ENCODE data around the gene MCF2L2.

The MCF2L2 gene

DNA sequence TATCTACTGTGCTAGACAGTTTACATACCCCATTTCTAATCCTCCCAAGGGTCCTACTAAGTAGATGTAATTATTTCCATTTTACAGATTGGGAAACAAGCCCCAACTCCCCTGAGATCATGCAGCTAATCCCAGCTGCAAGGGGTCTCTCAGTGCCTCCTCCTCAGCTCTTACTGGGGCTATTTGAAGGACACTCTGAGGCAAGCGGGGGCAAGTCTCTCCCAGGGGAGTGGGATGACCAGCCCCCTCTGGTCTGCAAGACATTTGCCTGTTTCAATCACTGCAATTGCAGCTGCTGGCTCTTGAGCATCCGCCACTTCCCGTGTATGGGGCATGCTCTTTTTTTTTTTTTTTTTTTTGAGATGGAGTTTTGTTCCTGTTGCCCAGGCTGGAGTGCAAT, 277.3 kb downstream of the MCF2L2 start:
- ATAC-seq: no peak
- peaks cover 8% of the 10 kb centered on the region for H3K36me3 Mint-ChIP-seq (ENCODE audit: low read depth)
- DNase-seq: no peak
- H3K27me3 Mint-ChIP-seq: peaks cover 2% of the 10 kb centered on the region
- H3K4me1 Mint-ChIP-seq: peaks cover 6% of the 10 kb centered on the region
- no peak overlapping the region for H3K27ac Mint-ChIP-seq
- H3K9me3 Mint-ChIP-seq: no peaks in the 10 kb centered on the region
- H3K4me3 Mint-ChIP-seq: no peak overlapping the region

DNA sequence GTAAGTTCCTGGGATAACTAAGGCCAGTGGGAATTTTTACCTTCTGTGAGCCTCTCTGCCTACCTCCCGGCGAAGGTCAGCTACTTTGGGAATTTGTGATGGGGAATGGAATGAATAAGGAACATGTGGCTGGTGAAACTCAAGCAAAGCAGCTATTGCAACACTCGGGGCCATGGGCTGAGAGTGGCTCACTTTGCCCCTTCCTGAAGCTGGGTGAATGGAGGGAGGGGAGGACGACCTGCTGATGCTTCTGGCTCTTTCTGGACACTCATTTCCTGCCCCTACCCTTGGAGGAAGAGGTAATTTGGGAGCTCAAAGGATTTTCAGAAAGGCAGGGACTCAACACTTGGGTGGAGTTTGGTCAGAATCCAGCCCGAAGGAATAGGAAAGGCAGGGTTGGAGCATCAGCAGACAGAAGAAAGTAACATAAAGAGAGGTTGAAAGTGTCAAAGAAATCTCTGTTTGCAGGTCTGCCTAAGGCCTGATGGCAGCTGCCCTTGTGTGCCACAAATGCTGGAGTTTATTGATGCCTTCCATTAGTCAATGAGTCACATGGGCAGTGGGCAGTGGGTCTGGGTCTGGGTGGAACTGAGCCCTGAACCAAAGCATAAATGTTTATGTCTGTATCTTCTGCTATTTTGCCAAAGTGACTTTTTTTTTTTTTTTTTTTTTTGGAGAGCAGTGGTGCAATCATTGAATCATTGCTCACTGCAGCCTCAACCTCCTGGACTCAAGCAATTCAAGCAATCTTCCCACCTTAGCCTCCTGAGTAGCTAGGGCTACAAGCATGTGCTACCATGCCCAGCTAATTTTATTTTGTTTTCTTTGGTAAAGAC, 278.3 kb downstream of the MCF2L2 start:
- ATAC-seq: no peak
- peaks cover 5% of the 10 kb centered on the region for H3K36me3 Mint-ChIP-seq (ENCODE audit: low read depth)
- H3K4me1 Mint-ChIP-seq: peaks cover 6% of the 10 kb centered on the region
- no peak overlapping the region for H3K27ac Mint-ChIP-seq
- no peak for DNase-seq
- no peaks in the 10 kb centered on the region for H3K9me3 Mint-ChIP-seq
- no peak overlapping the region for H3K4me3 Mint-ChIP-seq
- H3K27me3 Mint-ChIP-seq: peaks cover 2% of the 10 kb centered on the region

DNA sequence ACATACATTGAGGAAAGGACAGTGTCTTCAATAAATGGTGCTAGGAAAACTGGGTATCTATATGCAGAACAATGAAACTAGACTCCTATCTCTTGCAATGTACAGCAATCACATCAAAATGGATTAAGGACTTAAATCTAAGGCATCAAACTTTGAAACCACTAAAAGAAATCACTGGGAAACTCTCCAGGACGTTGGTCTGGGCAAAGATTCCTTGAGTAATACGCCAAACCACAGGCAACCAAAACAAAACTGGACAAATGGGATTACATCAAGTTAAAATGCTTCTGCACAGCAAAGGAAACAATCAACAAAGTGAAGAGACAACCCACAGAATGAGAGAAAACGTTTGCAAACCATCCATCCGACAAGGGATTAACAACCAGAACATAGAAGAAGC, 280.4 kb downstream of the MCF2L2 start:
- Mint-ChIP-seq H3K4me1 (peaks cover 14% of the 10 kb centered on the region), H3K27me3 (no peaks in the 10 kb centered on the region), H3K4me3 (no peak overlapping the region), H3K9me3 (no peaks in the 10 kb centered on the region), H3K27ac (no peak overlapping the region), H3K36me3 (ENCODE audit: low read depth) (no peaks in the 10 kb centered on the region)
- ATAC-seq: no peak
- DNase-seq: no peak

DNA sequence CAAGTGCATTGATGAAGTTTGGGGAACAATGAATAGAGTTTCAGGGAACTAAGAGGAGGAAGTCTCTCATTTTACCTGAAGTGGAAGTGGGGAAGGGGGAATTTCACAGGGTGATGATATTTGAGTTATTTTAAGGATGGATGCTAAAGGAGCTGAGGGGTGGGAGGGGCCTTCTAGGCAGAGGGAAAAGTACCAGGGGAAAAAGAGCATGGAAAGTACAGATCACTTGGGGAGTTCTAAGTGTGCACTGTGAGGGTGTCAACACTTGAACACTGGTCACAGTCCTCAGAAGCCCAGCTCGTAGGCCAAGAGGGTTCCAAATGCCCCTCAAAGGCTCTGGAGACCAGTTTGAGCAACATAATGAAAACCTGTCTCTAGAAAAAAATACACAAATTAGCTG, 284.1 kb downstream of the MCF2L2 start:
- ATAC-seq (no peak), DNase-seq (no peak)
- no peaks in the 10 kb centered on the region for H3K27me3 Mint-ChIP-seq
- H3K4me1 Mint-ChIP-seq: peaks cover 9% of the 10 kb centered on the region
- peaks cover 3% of the 10 kb centered on the region for H3K36me3 Mint-ChIP-seq (ENCODE audit: low read depth)
- no peak overlapping the region for H3K27ac Mint-ChIP-seq
- no peaks in the 10 kb centered on the region for H3K9me3 Mint-ChIP-seq
- H3K4me3 Mint-ChIP-seq: no peak overlapping the region

DNA sequence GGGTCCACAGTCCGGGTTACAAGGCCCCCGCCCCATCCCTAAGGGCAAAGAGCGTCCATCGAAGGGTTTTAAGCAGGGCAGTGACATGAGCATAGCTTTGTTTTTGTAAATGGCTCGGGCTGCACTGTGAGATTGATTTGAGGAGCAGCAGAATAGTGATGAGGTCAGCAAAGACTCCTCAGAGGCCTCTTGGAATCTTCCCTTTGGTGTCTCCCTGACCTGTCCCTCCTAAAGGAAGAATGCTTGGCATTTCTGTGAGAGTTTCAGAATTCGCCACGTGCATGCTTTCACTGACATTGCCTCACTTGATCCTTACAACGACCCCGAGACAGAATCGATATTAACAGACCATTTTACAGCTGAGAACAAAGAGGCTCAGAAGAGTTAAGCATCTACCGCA, 286.2 kb downstream of the MCF2L2 start:
- no peaks in the 10 kb centered on the region for H3K9me3 Mint-ChIP-seq
- H3K27ac Mint-ChIP-seq: no peak overlapping the region
- H3K4me3 Mint-ChIP-seq: no peak overlapping the region
- ATAC-seq: no peak
- H3K4me1 Mint-ChIP-seq: peaks cover 9% of the 10 kb centered on the region
- DNase-seq: no peak
- H3K27me3 Mint-ChIP-seq: no peaks in the 10 kb centered on the region
- H3K36me3 Mint-ChIP-seq (ENCODE audit: low read depth): peaks cover 5% of the 10 kb centered on the region

DNA sequence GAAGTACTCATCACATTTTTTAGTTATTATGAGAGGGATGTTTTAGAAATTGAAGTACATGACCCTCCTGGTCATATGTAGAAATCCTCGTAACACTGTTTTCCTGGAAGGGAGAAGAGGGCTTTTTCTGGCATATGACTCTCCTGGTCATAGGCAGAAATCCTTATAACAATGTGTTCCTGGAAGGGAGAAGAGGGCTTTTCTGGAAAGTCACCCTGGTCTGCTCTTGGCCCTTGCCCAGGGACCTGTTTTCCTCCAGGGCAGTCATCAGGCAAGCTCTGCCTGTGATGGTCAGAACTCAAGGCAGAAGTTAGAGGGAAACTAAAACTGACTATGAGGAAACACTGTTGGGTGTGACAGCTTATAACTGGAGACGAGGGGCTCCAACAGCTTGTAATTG, 293.6 kb downstream of the MCF2L2 start:
- ATAC-seq (no peak), DNase-seq (no peak)
- no peak overlapping the region for H3K27ac Mint-ChIP-seq
- H3K36me3 Mint-ChIP-seq (ENCODE audit: low read depth): peaks cover 17% of the 10 kb centered on the region
- no peak overlapping the region for H3K4me3 Mint-ChIP-seq
- no peaks in the 10 kb centered on the region for H3K9me3 Mint-ChIP-seq
- H3K4me1 Mint-ChIP-seq: no peaks in the 10 kb centered on the region
- H3K27me3 Mint-ChIP-seq: no peaks in the 10 kb centered on the region

DNA sequence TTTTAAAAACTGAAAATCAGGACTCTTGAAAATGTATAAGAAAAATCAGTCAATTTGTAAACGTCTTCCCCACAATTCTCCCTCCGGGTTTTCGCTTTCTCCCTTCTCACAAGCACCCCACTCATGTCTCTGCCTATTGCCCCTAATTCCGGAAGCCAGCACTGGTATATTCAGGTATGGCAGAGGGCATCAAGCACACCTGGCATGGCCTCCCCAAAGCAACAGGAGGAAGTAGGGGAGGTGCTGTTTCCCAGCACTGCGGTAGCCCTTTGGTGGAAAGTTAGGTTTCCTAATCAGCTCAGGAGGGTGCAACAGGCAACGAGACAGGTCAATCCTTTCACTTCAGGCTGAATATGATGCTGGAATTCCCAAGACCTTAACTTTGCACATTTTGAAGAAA, 296.0 kb downstream of the MCF2L2 start:
- H3K36me3 Mint-ChIP-seq (ENCODE audit: low read depth): peaks cover 21% of the 10 kb centered on the region
- no peak for ATAC-seq
- H3K9me3 Mint-ChIP-seq: peaks cover 11% of the 10 kb centered on the region
- no peaks in the 10 kb centered on the region for H3K27me3 Mint-ChIP-seq
- no peak for DNase-seq
- no peaks in the 10 kb centered on the region for H3K4me1 Mint-ChIP-seq
- H3K4me3 Mint-ChIP-seq: no peak overlapping the region
- H3K27ac Mint-ChIP-seq: no peak overlapping the region

DNA sequence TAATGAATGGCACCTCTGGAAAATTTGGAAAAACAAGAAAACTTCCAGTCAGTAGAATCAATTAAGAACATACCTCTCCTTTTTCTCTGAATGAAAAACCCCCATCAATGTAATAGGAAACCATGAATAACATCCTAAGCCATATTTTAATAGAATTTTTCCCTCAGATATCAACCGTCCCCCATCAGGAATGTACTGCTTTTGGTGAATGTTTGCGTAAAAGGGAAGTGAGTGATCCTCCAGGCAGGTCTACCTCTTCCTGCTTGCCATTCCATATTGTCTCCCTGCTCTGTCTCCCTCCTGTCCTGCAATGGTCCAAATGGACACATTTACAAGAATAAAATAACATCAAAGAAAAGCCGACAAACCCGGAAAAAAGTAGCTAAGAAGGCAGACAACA, 296.7 kb downstream of the MCF2L2 start:
- peaks cover 21% of the 10 kb centered on the region for H3K36me3 Mint-ChIP-seq (ENCODE audit: low read depth)
- no peak overlapping the region for H3K27ac Mint-ChIP-seq
- no peak for DNase-seq
- no peak for ATAC-seq
- no peaks in the 10 kb centered on the region for H3K4me1 Mint-ChIP-seq
- no peak overlapping the region for H3K4me3 Mint-ChIP-seq
- H3K27me3 Mint-ChIP-seq: no peaks in the 10 kb centered on the region
- H3K9me3 Mint-ChIP-seq: peaks cover 11% of the 10 kb centered on the region

DNA sequence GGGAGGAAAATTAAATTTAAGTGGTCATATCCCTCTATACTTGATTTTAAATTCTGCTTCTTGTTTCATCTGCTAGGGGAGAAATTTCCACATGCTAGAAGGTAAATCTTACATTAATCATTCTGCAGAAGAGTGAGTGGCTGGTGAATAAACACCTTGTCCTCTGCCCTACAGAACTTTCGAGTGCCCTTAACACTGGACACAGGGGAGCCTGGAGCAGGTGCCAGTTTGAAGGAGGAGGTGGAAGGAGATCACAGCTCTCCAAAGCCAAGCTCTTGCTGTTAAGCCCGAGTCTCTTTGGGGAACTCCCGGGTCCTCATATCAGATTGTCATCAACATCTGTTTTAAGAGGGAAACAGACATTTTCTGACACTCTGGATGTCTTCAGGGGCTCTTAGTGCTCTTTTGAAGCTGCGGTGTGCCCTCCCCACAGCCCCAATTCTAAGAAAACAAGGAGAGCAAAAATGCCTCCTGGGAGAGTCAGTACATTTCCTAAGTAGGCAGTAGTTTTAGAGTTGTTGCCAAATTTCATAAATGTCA, 297.2 kb downstream of the MCF2L2 start:
- no peak overlapping the region for H3K27ac Mint-ChIP-seq
- no peak for ATAC-seq
- no peak for DNase-seq
- peaks cover 11% of the 10 kb centered on the region for H3K9me3 Mint-ChIP-seq
- H3K36me3 Mint-ChIP-seq (ENCODE audit: low read depth): peaks cover 21% of the 10 kb centered on the region
- no peaks in the 10 kb centered on the region for H3K4me1 Mint-ChIP-seq
- no peak overlapping the region for H3K4me3 Mint-ChIP-seq
- no peaks in the 10 kb centered on the region for H3K27me3 Mint-ChIP-seq

DNA sequence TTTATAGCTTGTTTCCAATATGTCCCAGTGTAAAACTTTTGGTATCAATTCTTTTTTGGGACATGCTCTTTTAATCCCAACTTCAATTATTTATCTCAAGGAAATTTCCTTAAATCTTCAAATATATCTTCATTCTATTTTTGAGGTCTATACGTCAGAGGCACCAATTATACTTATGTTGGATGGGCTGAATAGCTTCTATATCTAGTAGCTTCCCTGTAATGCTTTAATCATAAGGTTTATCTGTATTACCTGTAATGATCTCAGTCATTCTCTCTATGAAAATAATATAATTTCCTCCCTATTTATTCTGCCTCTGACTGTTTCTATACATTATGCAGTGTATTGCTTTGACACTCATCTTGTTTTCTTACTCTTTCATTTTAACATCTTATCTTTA, 299.2 kb downstream of the MCF2L2 start:
- Mint-ChIP-seq H3K27me3 (no peaks in the 10 kb centered on the region), H3K36me3 (ENCODE audit: low read depth) (peaks cover 21% of the 10 kb centered on the region), H3K4me3 (no peak overlapping the region), H3K4me1 (no peaks in the 10 kb centered on the region), H3K27ac (no peak overlapping the region), H3K9me3 (peaks cover 11% of the 10 kb centered on the region)
- no peak for ATAC-seq
- no peak for DNase-seq

DNA sequence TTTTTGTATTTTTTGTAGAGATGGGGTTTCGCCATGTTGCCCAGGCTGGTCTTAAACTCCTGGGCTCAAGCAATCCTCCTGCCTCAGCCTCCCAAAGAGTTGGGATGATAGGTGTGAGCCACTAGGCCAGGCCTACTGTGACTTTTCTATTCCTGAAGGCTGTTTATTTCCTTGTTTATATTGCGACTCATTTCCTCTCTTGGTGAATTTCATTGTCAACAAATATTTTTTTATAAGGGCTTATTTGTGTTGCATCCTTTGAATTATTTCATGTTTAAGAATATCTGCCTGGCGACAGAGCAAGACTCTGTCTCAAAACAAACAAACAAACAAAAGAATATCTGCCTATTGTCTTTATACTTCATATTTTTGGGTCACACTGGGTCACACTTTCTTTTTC, 299.7 kb downstream of the MCF2L2 start:
- ATAC-seq (no peak), DNase-seq (no peak)
- H3K4me1 Mint-ChIP-seq: peaks cover 4% of the 10 kb centered on the region
- H3K27me3 Mint-ChIP-seq: no peaks in the 10 kb centered on the region
- peaks cover 11% of the 10 kb centered on the region for H3K9me3 Mint-ChIP-seq
- H3K4me3 Mint-ChIP-seq: no peak overlapping the region
- H3K27ac Mint-ChIP-seq: no peak overlapping the region
- H3K36me3 Mint-ChIP-seq (ENCODE audit: low read depth): peaks cover 21% of the 10 kb centered on the region

All from activated naive CD8-positive, alpha-beta T cell treated with anti-CD3 and anti-CD28 coated beads, Interleukin-2, amount 50 U/mL, for 24 hours (primary cell).